Kidney tubule cell (primary cell): ENCODE data around the gene COL5A1.
"Not testable (repeated sequence)": the region's sequence is repeated elsewhere in the genome, so short reads cannot be mapped to it uniquely, and the experiment has no call there.

Experiments
- DNase-seq: peaks from one replicate; pipeline ENCODE4 v3.0.0-alpha.2; 2018; ENCODE audit warnings: low spot score

Gene COL5A1

GRCh38 chr9:134638502-134639090 is 3.0 kb upstream of the COL5A1 start:
- DNase-seq = no peak

- DNase-seq = no peak
Measured at GRCh38 chr9:134639994-134640393, 1.6 kb upstream of the COL5A1 start.

GRCh38 chr9:134640506-134641172 is 964 bp upstream of the COL5A1 start:
- DNase-seq = no peak

GRCh38 chr9:134641990-134642384 is 384 bp downstream of the COL5A1 start:
- no peak for DNase-seq

- DNase-seq = no peak
Measured at GRCh38 chr9:134642385-134643181, 980 bp downstream of the COL5A1 start.

GRCh38 chr9:134643222-134643671 is 1.6 kb downstream of the COL5A1 start:
- no peak for DNase-seq

GRCh38 chr9:134644401-134644724 is 2.8 kb downstream of the COL5A1 start:
- DNase-seq = not testable (repeated sequence)

- no peak for DNase-seq
Measured at GRCh38 chr9:134644725-134645606, 3.4 kb downstream of the COL5A1 start.

GRCh38 chr9:134645607-134646365 is 4.2 kb downstream of the COL5A1 start:
- DNase-seq = no peak

- DNase-seq = no peak
Measured at GRCh38 chr9:134647359-134648080, 5.9 kb downstream of the COL5A1 start.

- DNase-seq = no peak
Measured at GRCh38 chr9:134648701-134649530, 7.3 kb downstream of the COL5A1 start.

- no peak for DNase-seq
Measured at GRCh38 chr9:134650431-134651190, 9.0 kb downstream of the COL5A1 start.

- DNase-seq = no peak
Measured at GRCh38 chr9:134651226-134651905, 9.8 kb downstream of the COL5A1 start.

- DNase-seq = no peak
Measured at GRCh38 chr9:134652291-134653225, 11.0 kb downstream of the COL5A1 start.

- no peak for DNase-seq
Measured at GRCh38 chr9:134653259-134654009, 11.8 kb downstream of the COL5A1 start.

- no peak for DNase-seq
Measured at GRCh38 chr9:134655101-134655500, 13.5 kb downstream of the COL5A1 start.
